Heart left ventricle (tissue), 16 donors: Measurements from ENCODE around the gene UBASH3A. TPM values are rescaled to one million over a fixed set of nuclear protein-coding genes. Genes with fewer than 3 reads are reported as not detected.

Experiments used
- ATAC-seq, 4 donors: fragments of 200-7000 bp; cut with Tn5 transposase; one replicate each; pipeline ENCODE4 v1.9.1; 2020 to 2022; ENCODE audit warnings: moderate library complexity in 4 of 4, mild to moderate bottlenecking in 3 of 4, moderate number of reproducible peaks in 1 of 4
- DNase-seq, 5 donors: peaks; one replicate each; pipeline ENCODE4 v3.0.0-alpha.2; 2020
- H3K27ac ChIP-seq, 12 donors: fragments of 200-600 bp; sonication (generic) in 4 of 12; one replicate each; pipeline versions ENCODE4 v1.5.0 to v1.8.0; 2016 to 2022; ENCODE audit warnings: mild to moderate bottlenecking in 2 of 12
- H3K27me3 ChIP-seq, 9 donors: fragments of 200-600 bp; sonication (generic) in 2 of 9; one replicate each; pipeline versions ENCODE4 v1.5.1 to v1.8.0; 2016 to 2022; ENCODE audit warnings: mild to moderate bottlenecking in 3 of 9
- H3K36me3 ChIP-seq, 9 donors: fragments of 200-600 bp; sonication (generic) in 2 of 9; one replicate each; pipeline versions ENCODE4 v1.5.0 to v1.8.0; 2018 to 2022; ENCODE audit warnings: mild to moderate bottlenecking in 2 of 9
- H3K4me1 ChIP-seq, 12 donors: fragments of 200-600 bp; sonication (generic) in 4 of 12; one replicate each; pipeline versions ENCODE4 v1.5.0 to v1.8.0; 2016 to 2022; ENCODE audit warnings: mild to moderate bottlenecking in 3 of 12
- H3K4me3 ChIP-seq, 12 donors: fragments of 200-600 bp; sonication (generic) in 4 of 12; one replicate each; pipeline versions ENCODE4 v1.5.0 to v1.8.0; 2017 to 2022; ENCODE audit warnings: mild to moderate bottlenecking in 9 of 12, moderate library complexity in 4 of 12
- H3K9me3 ChIP-seq, 12 donors: fragments of 200-600 bp; sonication (generic) in 4 of 12; one replicate each; pipeline versions ENCODE4 v1.5.0 to v1.8.0; 2016 to 2022; ENCODE audit warnings: mild to moderate bottlenecking in 1 of 12
- CTCF ChIP-seq, 12 donors: fragments of 200-600 bp; sonication (generic) in 4 of 12; IDR thresholded peaks; one replicate each; pipeline versions ENCODE4 v1.5.0 to v1.8.0; 2018 to 2022; ENCODE audit warnings: antibody characterized with exemption in 12 of 12, mild to moderate bottlenecking in 5 of 12
- POLR2A ChIP-seq, 2 donors: fragments of 450-650 bp; IDR thresholded peaks; one replicate each; pipeline ENCODE4 v1.6.1; 2017; ENCODE audit warnings: antibody characterized with exemption in 2 of 2, mild to moderate bottlenecking in 2 of 2, moderate library complexity in 2 of 2
- WGBS, 4 donors: extraction: QIAGEN DNeasy Blood & Tissue Kit in 2 of 4; methylation state at CpG; one replicate each; pipeline versions ENCODE4 v1.1.5 to v1.1.7; 2013 to 2018; 5-methylcytosine and 5-hydroxymethylcytosine counted together
- intact Hi-C, 10 donors: fragments of 100-400 bp; cut with DNase I; formaldehyde crosslinking; loops; one replicate each; pipeline versions ENCODE4 v1.11.1 to v1.14.2; 2022
- polyA plus RNA-seq, 2 donors: library from polyadenylated mRNA; stranded (reverse); fragments of 200-250 nt; gene quantifications; one replicate each; pipeline ENCODE4 v1.2.3, GENCODE V29; 2013
- total RNA-seq, 9 donors: library from RNA; depleted of rRNA in 2 of 9; stranded (reverse); fragments of >200 nt in 2 of 9; fragmentation: NEBNext Ultra II Directional in 3 of 9; extraction: Animal tissue kit (Norgen Biotek cat#: 25700) in 3 of 9; gene quantifications; one replicate each; pipeline versions ENCODE4 v1.1.0 to v1.2.4, GENCODE V29; 2016 to 2023
- donor health status: ischemic (EF 13 %, LVEDD 7.1; RV severe dilation, severe dysfunction).
- donor health status: healthy with polysubstance abuse.
- donor health status: DM: no; HTN: yes; CAD: no.
- donor health status: DM: no; HTN: no; CAD: no.
- donor health status: ischemic (EF 25% LVEDD 6.9; RV normal size, moderate dysfunction).
- donor health status: ischemic (EF 25% LVEDD 5.7; RV mildly dilated, moderate dysfunction).
- donor health status: healthy.
- donor health status: DM: yes; HTN: yes; CAD: no.
- donor health status: ischemic (EF 35%, LVEDD 5.7; RV mildly dilated, moderate dysfunction).
- donor health status: nonischemic (EF 11% LVEDD 7.7; RV severe dilation, severe dysfunction).
- donor health status: DM: yes; HTN: yes; CAD: no.
- donor health status: PGD.
- donor health status: ischemic (EF 29% LVEDD 5.4; RV normal size, mild dysfunction).
- donor health status: nonischemic (EF 23%, LVEDD 6.1; RV moderate dilation, normal function).

UBASH3A gene
- total and polyA plus RNA-seq, 11 donors, result 0.04 to 2.4 (median 0.47) TPM; not detected in 7

- peaks cover 0 to 37% (median 11%) of the 10 kb centered on the region in 12 donors for H3K9me3 ChIP-seq
- 90 to 93% (median 92%) methylated on average over 12 of the region's 12 CpGs for WGBS, 4 donors
- peaks cover 0 to 15% (median 0%) of the 10 kb centered on the region in 9 donors for H3K27me3 ChIP-seq
- no peak overlapping the region for H3K27ac ChIP-seq
- H3K36me3 ChIP-seq, result no peaks in the 10 kb centered on the region
- DNase-seq (no peak), ATAC-seq (no peak)
- intact Hi-C loops, result no loop called here
- TF ChIP-seq POLR2A (IDR thresholded peaks at IDR 0.05) (no peak), CTCF (IDR thresholded peaks at IDR 0.05) (no peak)
- H3K4me1 ChIP-seq, result no peaks in the 10 kb centered on the region
- H3K4me3 ChIP-seq, result no peak overlapping the region
Observed at GRCh38 chr21:42358261-42358660, 45.4 kb upstream of the UBASH3A start.

GRCh38 chr21:42358937-42359336, 44.8 kb upstream of the UBASH3A start:
- intact Hi-C loops, result no loop called here
- Histone ChIP-seq H3K27ac (no peak overlapping the region), H3K9me3 (peaks cover 0 to 37% (median 11%) of the 10 kb centered on the region in 12 donors), H3K4me1 (no peaks in the 10 kb centered on the region), H3K36me3 (no peaks in the 10 kb centered on the region), H3K4me3 (no peak overlapping the region), H3K27me3 (peaks cover 0 to 16% (median 0%) of the 10 kb centered on the region in 9 donors)
- DNase-seq (no peak), ATAC-seq (no peak)
- TF ChIP-seq CTCF (IDR thresholded peaks at IDR 0.05) (no peak), POLR2A (IDR thresholded peaks at IDR 0.05) (no peak)
- WGBS, 4 donors, result 83 to 88% (median 87%) methylated on average over 13 of the region's 13 CpGs

- no peak for ATAC-seq
- H3K27ac ChIP-seq, result no peak overlapping the region
- no peak for TF ChIP-seq CTCF (IDR thresholded peaks at IDR 0.05)
- TF ChIP-seq POLR2A (IDR thresholded peaks at IDR 0.05), result no peak
Observed at GRCh38 chr21:42360317-42360716, 43.4 kb upstream of the UBASH3A start.

GRCh38 chr21:42361286-42361685, 42.4 kb upstream of the UBASH3A start:
- intact Hi-C loops, result no loop called here
- DNase-seq (no peak), ATAC-seq (no peak)
- no peaks in the 10 kb centered on the region for H3K4me1 ChIP-seq
- H3K9me3 ChIP-seq, result peaks cover 0 to 14% (median 2%) of the 10 kb centered on the region in 12 donors
- peaks cover 0 to 36% (median 5%) of the 10 kb centered on the region in 9 donors for H3K27me3 ChIP-seq
- WGBS, 4 donors, result 29 to 38% (median 35%) methylated on average over 7 of the region's 7 CpGs
- H3K27ac ChIP-seq, result no peak overlapping the region
- TF ChIP-seq POLR2A (IDR thresholded peaks at IDR 0.05) (no peak), CTCF (IDR thresholded peaks at IDR 0.05) (no peak)
- H3K4me3 ChIP-seq, result no peak overlapping the region
- no peaks in the 10 kb centered on the region for H3K36me3 ChIP-seq

More at GRCh38 chr21:42360317-42360716, 43.4 kb upstream of the UBASH3A start:
- no peak for DNase-seq
- Histone ChIP-seq H3K4me3 (no peak overlapping the region), H3K9me3 (peaks cover 0 to 24% (median 6%) of the 10 kb centered on the region in 12 donors), H3K27me3 (peaks cover 0 to 29% (median 5%) of the 10 kb centered on the region in 9 donors), H3K36me3 (no peaks in the 10 kb centered on the region), H3K4me1 (no peaks in the 10 kb centered on the region)
- intact Hi-C loops, result no loop called here
- WGBS, 4 donors, result 51 to 72% (median 63%) methylated on average over 2 of the region's 2 CpGs
